ENCODE measurements around the gene PIANP. TPM values are rescaled to one million over a fixed set of nuclear protein-coding genes. Genes with fewer than 3 reads are reported as not detected.

The PIANP gene
- total RNA-seq, 1 donor from 2014 or later = 3.6 TPM

GRCh38 chr12:6692888-6693287 lies 7.7 kb downstream of the PIANP start:
- Histone ChIP-seq H4K20me1 (ENCODE audit: insufficient read depth, low read length) (peaks cover 2% of the 10 kb centered on the region), H3K36me3 (ENCODE audit: insufficient read depth, low read length) (no peaks in the 10 kb centered on the region), H3K4me1 (ENCODE audit: insufficient read depth, low read length) (peaks cover 11% of the 10 kb centered on the region), H3K27ac (ENCODE audit: low read depth, low read length) (no peak overlapping the region), H3K4me2 (ENCODE audit: low read length) (no peak overlapping the region), H3K27me3 (ENCODE audit: insufficient read depth, low read length) (no peaks in the 10 kb centered on the region), H3K4me3 (ENCODE audit: insufficient read depth, low read depth, low read length) (no peak overlapping the region), H3K9ac (ENCODE audit: low read length) (no peak overlapping the region), H2AFZ (ENCODE audit: low read depth, low read length) (no peak overlapping the region), H3K79me2 (ENCODE audit: insufficient read depth, low read length) (peaks cover 24% of the 10 kb centered on the region), H3K9me3 (ENCODE audit: insufficient read depth, low read depth, low read length) (no peaks in the 10 kb centered on the region)
- Mint-ChIP-seq H3K27me3 (ENCODE audit: low read depth, unreplicated experiment) (peaks cover 2% of the 10 kb centered on the region), H3K9me3 (ENCODE audit: unreplicated experiment) (no peaks in the 10 kb centered on the region), H3K4me3 (ENCODE audit: unreplicated experiment) (no peak overlapping the region), H3K27ac (ENCODE audit: unreplicated experiment) (no peak overlapping the region), H3K4me1 (ENCODE audit: low read depth, unreplicated experiment) (peaks cover 32% of the 10 kb centered on the region), H3K36me3 (ENCODE audit: low read depth, unreplicated experiment) (peaks cover 6% of the 10 kb centered on the region)
- DNase-seq (ENCODE audit: low read depth) (no peak), FAIRE-seq (no peak)
- TF ChIP-seq CTCF (IDR thresholded peaks at IDR 0.05; ENCODE audit: insufficient read depth, low read depth, low read length) (no peak), EZH2 (IDR thresholded peaks at IDR 0.05; ENCODE audit: insufficient read depth, low read length) (no peak)

DNA sequence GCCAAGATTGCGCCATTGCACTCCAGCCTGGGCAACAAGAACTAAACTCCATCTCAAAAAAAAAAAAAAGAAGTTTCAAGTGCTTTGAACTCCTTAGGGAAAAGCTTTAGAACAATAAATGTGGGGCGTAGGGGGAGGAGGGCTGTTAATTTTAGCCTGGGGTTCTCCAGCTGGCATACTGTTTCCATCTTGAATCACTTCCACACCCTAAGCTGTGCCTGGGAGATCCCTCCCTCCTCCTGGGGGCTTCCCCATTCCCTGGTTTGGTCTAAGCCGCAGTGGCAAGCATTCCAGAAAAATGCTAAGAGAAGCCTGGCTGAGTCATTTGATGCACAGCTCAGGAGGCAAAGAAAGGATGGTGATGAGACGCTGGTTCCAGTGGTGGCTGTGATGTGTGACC lies 9.1 kb downstream of the PIANP start:
- H3K79me2 ChIP-seq (ENCODE audit: insufficient read depth, low read length) = peaks cover 38% of the 10 kb centered on the region
- TF ChIP-seq EZH2 (IDR thresholded peaks at IDR 0.05; ENCODE audit: insufficient read depth, low read length) = no peak
- TF ChIP-seq CTCF (IDR thresholded peaks at IDR 0.05; ENCODE audit: insufficient read depth, low read depth, low read length) = no peak
- no peak overlapping the region for H3K4me3 ChIP-seq (ENCODE audit: insufficient read depth, low read depth, low read length)
- Mint-ChIP-seq H3K27ac (ENCODE audit: unreplicated experiment) (peak overlapping the region; percentile 85), H3K4me3 (ENCODE audit: unreplicated experiment) (peak overlapping the region; percentile 75), H3K4me1 (ENCODE audit: low read depth, unreplicated experiment) (peaks cover 38% of the 10 kb centered on the region), H3K9me3 (ENCODE audit: unreplicated experiment) (no peaks in the 10 kb centered on the region), H3K27me3 (ENCODE audit: low read depth, unreplicated experiment) (peaks cover 2% of the 10 kb centered on the region), H3K36me3 (ENCODE audit: low read depth, unreplicated experiment) (peaks cover 6% of the 10 kb centered on the region)
- H3K4me2 ChIP-seq (ENCODE audit: low read length) = peak overlapping the region; percentile 1
- no peak overlapping the region for H3K27ac ChIP-seq (ENCODE audit: low read depth, low read length)
- H3K4me1 ChIP-seq (ENCODE audit: insufficient read depth, low read length) = peaks cover 25% of the 10 kb centered on the region
- H2AFZ ChIP-seq (ENCODE audit: low read depth, low read length) = no peak overlapping the region
- no peak overlapping the region for H3K9ac ChIP-seq (ENCODE audit: low read length)
- H3K36me3 ChIP-seq (ENCODE audit: insufficient read depth, low read length) = no peaks in the 10 kb centered on the region
- FAIRE-seq = peak; percentile 39
- peaks cover 16% of the 10 kb centered on the region for H4K20me1 ChIP-seq (ENCODE audit: insufficient read depth, low read length)
- DNase-seq (ENCODE audit: low read depth) = peak; percentile 37
- H3K27me3 ChIP-seq (ENCODE audit: insufficient read depth, low read length) = no peaks in the 10 kb centered on the region
- no peaks in the 10 kb centered on the region for H3K9me3 ChIP-seq (ENCODE audit: insufficient read depth, low read depth, low read length)

GRCh38 chr12:6688999-6689882 lies 11.4 kb downstream of the PIANP start, which contains the start of gene ZNF384:
Gene ZNF384, minus strand, starts transcription at chr12:6689375. Its CDS starts 9,855 bp downstream, at chr12:6679520.
- H3K4me1 Mint-ChIP-seq (ENCODE audit: low read depth, unreplicated experiment) = peaks cover 41% of the 10 kb centered on the region
- H3K4me3 ChIP-seq (ENCODE audit: insufficient read depth, low read depth, low read length) = peak within 1 kb of the TSS; percentile 82
- peaks cover 6% of the 10 kb centered on the region for H3K36me3 Mint-ChIP-seq (ENCODE audit: low read depth, unreplicated experiment)
- H3K27ac ChIP-seq (ENCODE audit: low read depth, low read length) = peak within 1 kb of the TSS; percentile 95
- H3K27me3 ChIP-seq (ENCODE audit: insufficient read depth, low read length) = no peaks in the 10 kb centered on the region
- H3K27ac Mint-ChIP-seq (ENCODE audit: unreplicated experiment) = peak within 1 kb of the TSS; percentile 83
- H3K9me3 ChIP-seq (ENCODE audit: insufficient read depth, low read depth, low read length) = no peaks in the 10 kb centered on the region
- TF ChIP-seq EZH2 (IDR thresholded peaks at IDR 0.05; ENCODE audit: insufficient read depth, low read length) (no peak), CTCF (IDR thresholded peaks at IDR 0.05; ENCODE audit: insufficient read depth, low read depth, low read length) (peak; percentile 6)
- H3K4me2 ChIP-seq (ENCODE audit: low read length) = peak within 1 kb of the TSS; percentile 94
- H2AFZ ChIP-seq (ENCODE audit: low read depth, low read length) = peak within 1 kb of the TSS; percentile 78
- H3K36me3 ChIP-seq (ENCODE audit: insufficient read depth, low read length) = peaks cover under 1% of the 10 kb centered on the region
- H3K79me2 ChIP-seq (ENCODE audit: insufficient read depth, low read length) = peaks cover 60% of the 10 kb centered on the region
- peak; percentile 98 for DNase-seq (ENCODE audit: low read depth)
- peak; percentile 52 for FAIRE-seq
- H4K20me1 ChIP-seq (ENCODE audit: insufficient read depth, low read length) = peaks cover 38% of the 10 kb centered on the region
- peak within 1 kb of the TSS; percentile 90 for H3K9ac ChIP-seq (ENCODE audit: low read length)
- H3K9me3 Mint-ChIP-seq (ENCODE audit: unreplicated experiment) = no peaks in the 10 kb centered on the region
- no peaks in the 10 kb centered on the region for H3K27me3 Mint-ChIP-seq (ENCODE audit: low read depth, unreplicated experiment)
- H3K4me3 Mint-ChIP-seq (ENCODE audit: unreplicated experiment) = peak within 1 kb of the TSS; percentile 89
- peaks cover 25% of the 10 kb centered on the region for H3K4me1 ChIP-seq (ENCODE audit: insufficient read depth, low read length)
